Stimulated activated CD8-positive, alpha-beta memory T cell treated with anti-CD3 and anti-CD28 coated beads, Interleukin-2, amount 100 ng/mL, for 1 hour (primary cell): Measurements from ENCODE around the gene STRN4.
"Not testable (repeated sequence)": the region's sequence is repeated elsewhere in the genome, so short reads cannot be mapped to it uniquely, and the experiment has no call there.

ENCODE experiments used
- DNase-seq, 2 donors: peaks; one replicate each; pipeline ENCODE4 v3.0.0-alpha.2; 2020; ENCODE audit warnings: low read depth in 2 of 2

The STRN4 gene

DNA sequence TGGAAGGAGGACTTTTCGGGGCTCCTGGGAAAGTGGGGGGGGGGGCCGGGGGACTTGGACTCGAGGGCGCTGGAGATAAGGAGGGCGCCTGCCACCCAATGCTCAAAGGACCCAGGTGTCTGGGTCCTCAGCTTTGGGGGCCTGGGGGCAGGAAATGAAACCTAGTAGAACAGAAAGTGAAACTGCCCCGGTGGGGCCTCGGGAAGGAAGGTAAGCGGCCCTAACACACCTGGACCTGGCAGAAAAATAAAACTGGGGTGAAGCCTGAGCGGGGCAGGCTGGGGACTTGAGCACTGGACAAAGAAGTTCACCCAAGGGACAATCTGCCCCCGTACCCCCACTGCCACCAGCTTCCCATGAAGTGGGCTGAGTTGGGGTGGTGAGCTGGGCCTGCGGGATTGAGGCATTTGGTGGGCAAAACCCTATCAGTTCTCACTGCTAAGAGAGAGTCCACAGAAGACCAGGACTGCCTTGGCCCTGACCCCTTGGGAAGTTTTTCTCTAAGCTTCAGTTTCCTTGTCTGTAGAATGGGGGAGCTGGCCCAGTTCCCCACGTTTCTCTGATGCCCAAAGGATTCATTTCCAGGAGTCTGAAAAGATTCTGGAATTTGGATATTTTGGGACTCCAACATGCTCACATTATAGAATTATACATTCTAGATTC, 31.7 kb downstream of the STRN4 start:
- peak in 1 of 2 donors; percentile 23 for DNase-seq

GRCh38 chr19:46713781-46714443, 32.3 kb downstream of the STRN4 start:
- DNase-seq: peak; percentile 45 to 66

DNA sequence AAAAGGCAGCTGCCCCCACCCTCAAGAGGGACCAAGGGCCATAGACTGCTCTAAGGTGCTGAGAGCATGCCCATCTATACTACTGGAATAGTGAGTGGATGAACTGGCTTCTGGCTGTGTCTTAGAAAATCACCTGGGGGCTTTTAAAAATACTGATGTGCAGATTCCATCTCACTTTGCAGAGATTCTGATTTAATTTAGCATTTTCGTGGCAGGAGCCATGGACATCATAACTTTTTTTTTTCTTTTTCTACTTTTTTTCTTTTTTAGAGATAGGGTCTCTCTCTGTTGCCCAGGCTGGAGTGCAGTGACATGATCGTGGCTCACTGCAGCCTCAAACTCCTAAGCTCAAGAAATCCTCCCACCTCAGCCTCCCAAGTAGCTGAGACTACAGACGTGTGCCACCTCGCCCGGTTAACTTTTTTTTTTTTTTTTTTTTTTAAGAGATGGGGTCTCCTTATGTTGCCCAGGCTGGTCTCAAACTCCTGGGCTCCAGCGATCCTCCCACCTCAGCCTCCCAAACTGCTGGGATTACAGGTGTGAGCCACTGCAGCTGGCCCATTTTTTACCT, 33.4 kb downstream of the STRN4 start:
- DNase-seq: not testable (repeated sequence)

DNA sequence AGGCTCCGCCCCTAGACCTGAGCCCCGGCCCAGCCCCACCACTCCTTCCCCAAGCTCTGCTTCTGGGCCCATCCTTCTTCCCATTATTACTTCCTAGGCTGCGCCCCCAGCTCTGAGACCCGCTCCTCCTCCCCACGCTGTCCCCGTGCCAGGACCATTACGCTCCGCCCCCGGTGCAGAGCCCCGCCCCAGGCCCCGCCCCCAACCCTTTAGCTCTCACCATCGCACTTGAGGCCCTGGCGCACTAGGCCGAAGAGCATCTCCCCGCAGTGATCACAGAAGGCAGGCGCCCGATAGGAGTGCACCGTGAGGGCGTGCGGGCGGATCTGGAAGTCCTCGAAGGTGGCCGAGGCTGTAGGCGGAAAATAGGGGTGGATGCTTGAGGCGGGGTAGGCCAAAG, 35.6 kb downstream of the STRN4 start:
- no peak for DNase-seq

- peak; percentile 79 to 83 for DNase-seq
Measured at GRCh38 chr19:46704379-46705076, 41.7 kb downstream of the STRN4 start.

GRCh38 chr19:46700704-46701103, 45.5 kb downstream of the STRN4 start:
- DNase-seq: no peak

DNA sequence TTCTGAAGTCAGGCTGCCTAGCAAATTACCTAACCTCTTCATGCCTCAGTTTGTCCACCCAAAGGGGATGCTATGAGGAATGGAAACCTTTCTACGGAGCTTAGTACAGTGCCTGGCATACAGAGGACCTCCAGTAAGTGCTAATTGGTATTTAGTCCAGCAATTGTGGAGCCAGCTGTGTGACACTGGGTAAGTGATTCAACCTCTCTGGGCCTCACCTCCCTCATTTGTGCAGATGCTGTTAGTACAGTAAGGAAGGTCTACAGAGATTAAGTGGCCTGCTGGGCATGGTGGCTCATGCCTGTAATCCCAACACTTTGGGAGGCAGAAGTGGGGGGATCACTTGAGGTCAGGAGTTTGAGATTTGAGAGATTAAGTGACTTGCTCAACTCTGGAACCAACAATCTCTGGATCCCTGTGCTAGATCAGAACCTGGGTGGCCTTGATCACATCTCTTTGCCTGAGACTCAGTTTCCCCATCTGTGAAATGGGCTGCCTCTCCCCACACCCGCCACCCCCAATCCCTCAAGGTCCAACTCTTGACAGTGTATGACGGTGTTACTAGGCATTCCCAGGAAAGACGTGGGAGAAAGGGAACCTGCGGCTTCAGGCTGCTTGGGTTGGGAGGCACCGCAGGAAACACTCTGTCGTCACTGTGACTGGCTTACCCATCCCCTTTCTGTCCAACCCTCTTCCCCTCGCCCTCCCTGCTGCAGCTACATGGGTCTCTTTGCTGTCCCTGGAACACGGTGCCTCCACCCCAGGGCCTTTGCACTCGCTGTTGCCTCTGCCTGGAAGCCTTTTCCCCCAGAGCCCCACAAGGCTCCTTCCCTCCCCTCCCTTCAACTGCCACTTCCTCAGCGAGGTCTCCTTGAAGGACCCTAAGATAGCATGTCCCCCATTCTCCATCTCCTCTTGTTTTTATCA, 47.6 kb downstream of the STRN4 start:
- no peak for DNase-seq

DNA sequence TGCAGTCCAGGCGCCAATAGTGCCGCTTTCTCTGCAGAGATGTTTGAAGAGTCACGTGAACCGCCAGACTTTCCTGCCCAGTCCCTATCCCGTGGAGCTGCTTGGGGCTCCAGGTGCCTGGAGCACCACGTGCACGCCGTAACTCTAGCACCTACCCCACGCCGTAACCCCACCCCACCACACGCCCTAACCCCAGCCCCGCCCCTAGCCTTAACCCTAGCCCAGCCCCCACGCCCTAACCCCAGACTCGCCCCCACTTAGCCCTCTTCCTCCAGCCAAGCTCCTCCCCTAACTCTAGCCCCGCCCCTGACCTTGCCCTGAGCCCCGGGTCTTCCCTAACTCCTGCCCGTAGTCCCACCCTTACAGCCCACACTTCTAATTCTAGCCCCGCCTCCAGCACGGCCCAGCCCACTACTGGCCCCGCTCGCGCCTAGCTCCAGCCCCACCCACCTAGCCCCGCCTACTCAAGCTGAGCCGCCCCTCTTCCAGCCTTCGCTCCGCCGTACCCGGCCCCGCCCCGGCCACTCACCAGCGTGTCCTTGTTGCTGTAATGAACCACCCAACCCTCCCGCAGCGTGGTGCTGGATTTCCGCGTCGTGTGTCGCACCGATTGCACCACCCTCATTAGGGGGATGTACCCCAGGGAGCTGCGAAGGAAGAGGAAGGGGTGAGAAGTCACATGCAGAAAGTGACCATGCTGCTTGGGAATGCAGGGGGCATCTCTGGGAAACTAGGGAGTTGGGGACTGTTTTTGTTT, 48.9 kb downstream of the STRN4 start:
- no peak for DNase-seq

DNA sequence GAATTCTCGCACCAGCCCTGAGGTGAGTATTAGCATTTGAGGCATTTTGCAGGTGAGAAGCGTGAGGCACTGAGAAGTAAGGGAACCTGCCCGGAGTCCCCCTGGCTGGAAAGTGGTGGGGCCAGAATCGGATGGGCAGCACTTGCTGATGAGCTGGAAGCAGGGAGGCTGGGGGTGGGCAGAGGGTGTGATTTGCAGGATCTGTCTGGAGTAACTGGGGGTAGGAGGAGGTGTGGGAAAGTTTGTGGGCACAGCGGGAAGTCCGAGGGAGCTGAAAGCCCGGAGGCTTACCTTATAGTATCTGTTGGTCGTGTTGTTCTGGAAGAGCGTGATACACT, 49.4 kb downstream of the STRN4 start:
- no peak for DNase-seq

- DNase-seq: no peak
Measured at GRCh38 chr19:46696052-46696451, 50.2 kb downstream of the STRN4 start.

DNA sequence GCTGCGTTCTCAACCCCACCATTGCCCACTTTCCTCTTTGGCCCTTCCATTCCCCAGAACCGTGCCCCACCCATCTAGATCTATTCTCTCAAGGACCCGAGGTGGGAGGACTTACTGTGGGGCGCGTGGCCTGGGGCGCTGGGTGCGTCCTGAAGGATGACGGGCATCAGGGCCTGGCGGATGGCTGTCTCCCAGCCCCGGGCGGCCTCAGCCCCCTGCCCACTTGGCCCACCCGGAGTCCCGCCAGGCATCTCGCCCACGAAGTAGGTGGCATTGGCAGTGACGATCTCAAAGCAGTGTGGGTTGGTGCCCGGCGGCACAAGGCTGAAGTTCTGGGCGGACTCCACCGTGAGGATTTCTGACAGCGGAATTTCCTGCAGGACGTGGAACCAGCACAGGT, 52.5 kb downstream of the STRN4 start:
- DNase-seq: no peak

DNA sequence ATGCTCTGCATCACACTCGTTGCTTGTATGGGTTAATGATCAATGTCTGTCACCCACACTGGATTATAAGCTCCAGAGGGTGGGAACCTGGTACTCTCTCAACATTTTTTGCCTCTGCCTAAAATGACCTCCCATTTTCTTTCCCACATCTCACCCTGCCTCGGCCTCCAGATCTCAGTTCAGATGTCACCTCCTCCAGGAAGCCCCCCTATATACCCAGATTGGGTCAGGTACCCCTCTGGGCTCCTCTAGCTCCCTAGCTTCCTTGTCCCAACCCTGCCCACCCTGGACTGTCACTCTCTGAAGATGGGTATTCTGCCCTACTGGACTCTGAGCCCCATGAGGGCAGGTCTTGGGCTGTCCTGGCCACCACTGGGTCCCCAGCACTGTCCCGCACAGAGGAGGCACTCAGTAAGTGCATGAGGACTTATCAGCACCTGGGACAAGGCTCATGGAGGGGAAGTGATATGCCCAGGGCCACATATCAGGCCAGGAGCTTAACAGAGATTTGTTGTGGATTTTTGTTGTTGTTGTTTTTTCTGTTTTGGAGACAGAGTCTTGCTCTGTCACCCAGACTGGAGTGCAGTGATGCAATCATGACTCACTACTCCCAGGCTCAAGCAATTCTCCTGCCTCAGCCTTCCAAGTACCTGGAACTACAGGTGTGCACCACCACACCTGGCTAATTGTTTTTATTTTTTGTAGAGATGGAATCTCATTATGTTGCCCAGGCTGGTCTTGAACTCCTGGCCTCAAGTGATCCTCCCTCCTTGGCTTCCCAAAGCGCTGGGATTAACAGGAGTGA, 53.1 kb downstream of the STRN4 start:
- no peak for DNase-seq

GRCh38 chr19:46691948-46692347, 54.3 kb downstream of the STRN4 start:
- DNase-seq: no peak

GRCh38 chr19:46691104-46691503, 55.1 kb downstream of the STRN4 start:
- DNase-seq: no peak

DNA sequence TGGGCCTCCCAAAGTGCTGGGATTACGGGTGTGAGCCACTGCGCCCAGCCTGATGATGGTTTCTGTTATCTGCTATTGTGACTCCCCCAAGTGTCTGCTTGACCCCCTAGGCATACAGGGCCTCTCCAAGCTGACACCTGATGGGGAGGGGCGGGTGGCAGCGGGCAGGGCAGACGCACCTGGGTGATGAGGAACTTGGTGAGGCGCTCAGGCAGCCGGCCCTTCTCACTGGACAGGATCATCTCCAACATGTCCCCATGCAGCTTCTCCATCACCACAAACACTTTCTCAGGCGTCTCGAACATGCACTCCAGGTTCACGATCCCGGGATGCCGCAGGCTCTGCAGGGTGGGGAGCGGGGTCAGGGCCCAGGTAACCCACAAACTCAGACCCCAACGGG, 56.9 kb downstream of the STRN4 start:
- no peak for DNase-seq

DNA sequence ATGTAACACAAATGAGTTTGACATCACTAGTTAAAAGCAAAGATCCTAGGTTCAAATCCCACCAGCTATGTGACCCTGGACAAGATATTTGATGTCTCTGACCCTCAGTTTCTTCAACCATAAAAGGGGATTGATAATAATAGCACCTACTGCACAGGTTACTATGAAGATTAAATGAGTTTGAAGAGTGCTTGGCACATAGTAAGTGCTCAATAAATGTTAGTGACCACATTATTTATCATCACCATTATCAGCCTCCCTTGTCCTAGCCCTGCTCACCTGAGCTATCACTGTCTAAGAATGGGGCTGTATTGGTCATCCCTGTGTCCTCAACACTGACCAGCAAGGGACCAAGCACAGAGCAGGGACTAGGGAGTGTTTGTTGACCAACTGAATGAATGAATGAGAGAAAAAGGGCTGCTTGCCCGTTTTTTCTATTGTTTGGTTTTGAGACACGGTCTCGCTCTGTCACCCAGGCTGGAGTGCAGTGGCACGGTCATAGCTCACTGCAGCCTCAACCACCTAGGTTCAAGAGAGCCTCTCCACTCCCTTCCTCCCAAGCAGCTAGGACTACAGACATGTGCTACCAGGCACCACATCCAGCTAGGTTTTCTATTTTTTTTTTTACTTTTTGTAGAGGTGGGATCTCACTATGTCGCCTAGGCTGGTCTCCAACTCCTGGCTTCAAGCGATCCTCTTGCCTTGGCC, 58.7 kb downstream of the STRN4 start:
- no peak for DNase-seq

GRCh38 chr19:46685189-46685588, 61.1 kb downstream of the STRN4 start:
- no peak for DNase-seq

GRCh38 chr19:46678110-46678732, 68.0 kb downstream of the STRN4 start:
- peak in 1 of 2 donors; percentile 37 for DNase-seq
